Adrenal gland (tissue), 12 donors: ENCODE measurements around the gene GPR151. TPM values are rescaled to one million over a fixed set of nuclear protein-coding genes. Genes with fewer than 3 reads are reported as not detected.

Experiments used
- DNase-seq, 7 donors: peaks; one replicate each; pipeline ENCODE4 v3.0.0-alpha.2; 2019 to 2020
- H3K27ac ChIP-seq, 5 donors: fragments of 200-600 bp; sonication (generic) in 4 of 5; 1 replicate in 3 of 5; 2 replicates in 2 of 5; pipeline versions ENCODE4 v1.5.1 to v1.8.0; 2016 to 2020; ENCODE audit warnings: mild to moderate bottlenecking in 1 of 5
- H3K27me3 ChIP-seq: fragments of 200-600 bp; 2 replicates; pipeline ENCODE4 v1.8.0; 2021
- H3K36me3 ChIP-seq, 2 donors: fragments of 200-600 bp; replicated peaks in 1 of 2; 1 replicate in 1 of 2; 2 replicates in 1 of 2; pipeline versions ENCODE4 v1.5.1 to v1.8.0; 2018 to 2022
- H3K4me1 ChIP-seq, 2 donors: fragments of 200-600 bp; replicated peaks in 1 of 2; 1 replicate in 1 of 2; 2 replicates in 1 of 2; pipeline versions ENCODE4 v1.5.1 to v1.8.0; 2018 to 2021
- H3K4me3 ChIP-seq, 4 donors: fragments of 200-600 bp; sonication (generic) in 3 of 4; one replicate each; pipeline ENCODE4 v1.5.1; 2016 to 2018
- H3K9me3 ChIP-seq, 3 donors: fragments of 200-600 bp; sonication (generic) in 1 of 3; replicated peaks in 1 of 3; 1 replicate in 2 of 3; 2 replicates in 1 of 3; pipeline versions ENCODE4 v1.5.1 to v1.8.0; 2016 to 2021
- POLR2A ChIP-seq, 2 donors: fragments of 450-650 bp; IDR thresholded peaks; one replicate each; pipeline ENCODE4 v1.6.1; 2017; ENCODE audit warnings: antibody characterized with exemption in 2 of 2, mild to moderate bottlenecking in 2 of 2, moderate library complexity in 1 of 2
- WGBS, 4 donors: extraction: QIAGEN DNeasy Blood & Tissue Kit in 2 of 4; methylation state at CpG; one replicate each; pipeline versions ENCODE4 v1.1.5 to v1.1.7; 2013 to 2017; 5-methylcytosine and 5-hydroxymethylcytosine counted together
- intact Hi-C, 2 donors: fragments of 100-400 bp; cut with DNase I; formaldehyde crosslinking; loops; one replicate each; pipeline versions ENCODE4 v1.14.1 to v1.15.0; 2022 to 2023
- polyA plus RNA-seq, 3 donors: library from polyadenylated mRNA; stranded (reverse); fragments of 200-250 nt in 2 of 3; fragments of 350-450 nt in 1 of 3; fragmentation: Illumina TruSeq in 1 of 3; extraction: RNeasy Lipid Tissue Mini Kit (QIAGEN cat#74804) in 1 of 3; gene quantifications; one replicate each; pipeline ENCODE4 v1.2.3, GENCODE V29; 2013 to 2014
- total RNA-seq, 9 donors: library from RNA; depleted of rRNA in 4 of 9; stranded (reverse); fragments of >200 nt in 4 of 9; fragments of 120-200 nt in 1 of 9; fragmentation: NEBNext Ultra II Directional in 1 of 9; extraction: Animal tissue kit (Norgen Biotek cat#: 25700) in 1 of 9; gene quantifications; one replicate each; pipeline versions ENCODE4 v1.1.0 to v1.2.4, GENCODE V29; 2013 to 2023
- TF ChIP-seq, protein P1 (sequence below), 6 experiments: fragments of 450-650 bp in 4 of 6; fragments of 200-600 bp in 2 of 6; sonication (generic) in 1 of 6; IDR thresholded peaks; 1 replicate in 5 of 6; 2 replicates in 1 of 6; pipeline versions ENCODE4 v1.5.1 to v1.8.0; 2016 to 2021; ENCODE audit warnings: antibody characterized with exemption in 6 of 6, mild to moderate bottlenecking in 2 of 6, moderate library complexity in 1 of 6
- donor health status: healthy with polysubstance abuse.
- donor health status: Bipolar disorder and iron deficiency.
- donor health status: DM: yes; HTN: yes; CAD: no.
- donor health status: DM: no; HTN: no; CAD: no.
- donor health status: DM: no; HTN: no; CAD: no.
- donor health status: DM: yes; HTN: yes; CAD: no.

GPR151 gene
- total and polyA plus RNA-seq, 12 donors: not detected

DNA sequence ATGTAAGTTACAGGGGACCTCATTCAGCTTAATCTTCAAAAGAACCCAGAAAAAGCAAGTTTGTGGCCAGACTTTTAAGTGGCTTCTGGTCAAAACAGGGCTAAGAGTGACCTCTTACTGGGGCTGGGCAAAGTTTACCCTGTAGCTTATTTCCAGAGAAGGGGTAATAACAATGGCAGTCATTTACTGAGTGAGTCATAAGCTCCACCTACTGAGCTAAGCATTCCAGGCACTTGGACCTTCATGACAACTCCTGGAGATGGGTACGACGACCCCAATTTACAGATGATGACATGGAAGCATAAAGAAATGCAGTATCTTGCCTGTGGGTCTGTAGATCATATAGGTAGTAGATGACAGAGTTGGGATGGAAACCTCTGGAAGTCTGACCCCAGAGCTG, 4.7 kb upstream of the GPR151 start:
- WGBS, 4 donors: 79 to 96% (median 89%) methylated on average over 2 of the region's 2 CpGs
- no peaks in the 10 kb centered on the region for H3K36me3 ChIP-seq
- intact Hi-C loops: no loop called here

DNA sequence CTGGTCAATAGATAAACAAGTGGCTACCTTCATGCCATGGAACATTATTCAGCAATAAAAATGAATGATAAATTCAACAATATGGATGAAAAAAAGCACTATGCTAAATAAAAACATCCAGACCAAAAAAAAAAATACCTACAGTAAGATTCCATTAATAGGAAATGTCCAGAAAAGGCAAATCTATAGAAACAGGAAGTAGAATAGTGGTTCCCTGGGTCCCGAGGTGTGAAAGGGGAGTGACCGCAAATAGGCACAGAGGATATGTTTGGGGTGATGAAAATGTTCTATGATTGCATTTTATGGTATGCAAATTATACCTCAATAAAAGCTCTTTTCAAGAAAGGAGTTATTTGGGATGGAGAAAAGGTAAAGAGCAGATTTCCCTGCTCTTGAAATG, 3.6 kb upstream of the GPR151 start:
- 68 to 75% (median 74%) methylated on average over 2 of the region's 2 CpGs for WGBS, 4 donors
- no peaks in the 10 kb centered on the region for H3K27me3 ChIP-seq
- no peaks in the 10 kb centered on the region for H3K9me3 ChIP-seq
- TF ChIP-seq POLR2A (IDR thresholded peaks at IDR 0.05): no peak
- TF ChIP-seq, protein P1, sequence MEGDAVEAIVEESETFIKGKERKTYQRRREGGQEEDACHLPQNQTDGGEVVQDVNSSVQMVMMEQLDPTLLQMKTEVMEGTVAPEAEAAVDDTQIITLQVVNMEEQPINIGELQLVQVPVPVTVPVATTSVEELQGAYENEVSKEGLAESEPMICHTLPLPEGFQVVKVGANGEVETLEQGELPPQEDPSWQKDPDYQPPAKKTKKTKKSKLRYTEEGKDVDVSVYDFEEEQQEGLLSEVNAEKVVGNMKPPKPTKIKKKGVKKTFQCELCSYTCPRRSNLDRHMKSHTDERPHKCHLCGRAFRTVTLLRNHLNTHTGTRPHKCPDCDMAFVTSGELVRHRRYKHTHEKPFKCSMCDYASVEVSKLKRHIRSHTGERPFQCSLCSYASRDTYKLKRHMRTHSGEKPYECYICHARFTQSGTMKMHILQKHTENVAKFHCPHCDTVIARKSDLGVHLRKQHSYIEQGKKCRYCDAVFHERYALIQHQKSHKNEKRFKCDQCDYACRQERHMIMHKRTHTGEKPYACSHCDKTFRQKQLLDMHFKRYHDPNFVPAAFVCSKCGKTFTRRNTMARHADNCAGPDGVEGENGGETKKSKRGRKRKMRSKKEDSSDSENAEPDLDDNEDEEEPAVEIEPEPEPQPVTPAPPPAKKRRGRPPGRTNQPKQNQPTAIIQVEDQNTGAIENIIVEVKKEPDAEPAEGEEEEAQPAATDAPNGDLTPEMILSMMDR (IDR thresholded peaks at IDR 0.05): no peak
- intact Hi-C loops: no loop called here
- no peak overlapping the region for H3K4me3 ChIP-seq
- no peak overlapping the region for H3K27ac ChIP-seq
- no peaks in the 10 kb centered on the region for H3K36me3 ChIP-seq
- no peak for DNase-seq
- no peaks in the 10 kb centered on the region for H3K4me1 ChIP-seq

More for the DNA sequence above, 4.7 kb upstream of the GPR151 start:
- Histone ChIP-seq H3K27ac (no peak overlapping the region), H3K9me3 (no peaks in the 10 kb centered on the region), H3K4me3 (no peak overlapping the region), H3K27me3 (no peaks in the 10 kb centered on the region), H3K4me1 (no peaks in the 10 kb centered on the region)
- no peak for DNase-seq
- TF ChIP-seq POLR2A (IDR thresholded peaks at IDR 0.05): no peak
- TF ChIP-seq, protein P1 (IDR thresholded peaks at IDR 0.05): no peak

DNA sequence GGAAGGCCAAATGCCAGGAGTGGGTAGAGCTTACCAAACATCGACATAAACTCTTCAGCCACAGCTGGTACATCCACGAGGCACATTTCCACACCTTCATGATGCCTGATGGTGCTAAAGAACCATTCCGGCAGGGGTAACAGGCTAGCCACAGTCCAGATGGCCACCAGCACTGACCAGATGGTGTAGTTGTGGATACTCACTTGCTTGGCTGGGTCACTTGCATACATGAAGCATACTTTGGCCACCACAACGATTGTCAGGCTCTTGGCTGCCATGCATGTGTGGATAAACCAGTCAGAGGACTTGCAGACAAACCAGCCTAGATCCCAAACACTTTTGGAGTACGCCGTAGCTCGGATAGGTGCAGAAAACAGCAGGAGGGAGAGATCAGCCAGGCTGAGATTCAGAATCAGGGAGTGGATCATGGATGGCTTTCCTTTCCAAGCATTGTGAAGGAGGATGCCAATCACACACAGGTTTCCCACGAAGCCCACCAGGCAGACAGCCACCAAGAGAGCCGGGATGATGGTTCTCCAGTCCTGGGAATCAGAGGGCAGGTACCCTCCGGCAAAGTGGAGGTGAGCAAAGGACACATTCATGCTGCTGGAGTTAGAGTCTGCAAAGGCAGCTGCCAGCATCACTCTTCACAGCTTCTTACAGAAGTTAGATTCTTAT, 378 bp downstream of the GPR151 start:
- intact Hi-C loops: no loop called here
- no peak for TF ChIP-seq POLR2A (IDR thresholded peaks at IDR 0.05)
- TF ChIP-seq, protein P1 (IDR thresholded peaks at IDR 0.05): no peak
- Histone ChIP-seq H3K27me3 (no peaks in the 10 kb centered on the region), H3K4me1 (no peaks in the 10 kb centered on the region), H3K4me3 (no peak overlapping the region), H3K36me3 (peaks cover 0 to 13% of the 10 kb centered on the region in 2 donors), H3K9me3 (no peaks in the 10 kb centered on the region), H3K27ac (no peak overlapping the region)
- DNase-seq: no peak
- 74 to 88% (median 84%) methylated on average over 6 to 10 of the region's 10 CpGs for WGBS, 4 donors

DNA sequence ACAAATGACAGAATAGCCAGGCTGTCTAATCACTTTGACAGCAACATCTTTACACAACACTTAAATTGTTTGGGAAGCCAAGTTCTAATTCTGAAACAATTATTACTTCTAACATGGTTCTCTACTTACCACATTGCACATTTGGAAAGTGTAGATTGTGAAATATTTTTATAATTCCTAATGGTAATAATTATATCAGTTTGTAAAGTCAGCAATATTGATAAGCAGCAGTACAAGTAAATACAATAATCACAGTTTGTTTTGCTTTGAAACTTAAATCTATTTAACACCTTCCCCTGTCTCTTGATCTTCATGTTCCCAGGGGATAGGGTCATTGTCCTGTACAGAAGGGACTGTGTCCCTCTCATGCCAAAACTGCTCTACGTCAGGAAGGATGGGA, 1.4 kb downstream of the GPR151 start:
- intact Hi-C loops: no loop called here
- WGBS, 4 donors: 80 to 100% (median 92%) methylated on average over 1 of the region's 1 CpG
- no peak for DNase-seq
- Histone ChIP-seq H3K9me3 (no peaks in the 10 kb centered on the region), H3K4me3 (no peak overlapping the region), H3K4me1 (no peaks in the 10 kb centered on the region), H3K27me3 (no peaks in the 10 kb centered on the region), H3K27ac (no peak overlapping the region), H3K36me3 (peaks cover 0 to 23% of the 10 kb centered on the region in 2 donors)
- no peak for TF ChIP-seq POLR2A (IDR thresholded peaks at IDR 0.05)
- TF ChIP-seq, protein P1 (IDR thresholded peaks at IDR 0.05): no peak
